Measurements from ENCODE around the gene MYO5A.

The MYO5A gene

GRCh38 chr15:52369455-52369854 is 159.2 kb downstream of the MYO5A start (continued):
- no peak for TF ChIP-seq PATZ1 (CRISPR knock-in tag; IDR thresholded peaks at IDR 0.05; ENCODE audit: borderline replicate concordance)
- TF ChIP-seq RARB (CRISPR knock-in tag; IDR thresholded peaks at IDR 0.05), result no peak
- no peak for TF ChIP-seq SNAI2 (CRISPR knock-in tag; IDR thresholded peaks at IDR 0.05)
- TF ChIP-seq GLIS3 (CRISPR knock-in tag; IDR thresholded peaks at IDR 0.05), result no peak
- TF ChIP-seq ZNF8 (CRISPR knock-in tag; IDR thresholded peaks at IDR 0.05), result no peak
- TF ChIP-seq ISL1 (CRISPR knock-in tag; IDR thresholded peaks at IDR 0.05), result no peak
- no peak for TF ChIP-seq BACH2 (CRISPR knock-in tag; IDR thresholded peaks at IDR 0.05; ENCODE audit: borderline replicate concordance)

- TF ChIP-seq PATZ1 (CRISPR knock-in tag; IDR thresholded peaks at IDR 0.05; ENCODE audit: borderline replicate concordance) (no peak), RARB (CRISPR knock-in tag; IDR thresholded peaks at IDR 0.05) (no peak), ISL1 (CRISPR knock-in tag; IDR thresholded peaks at IDR 0.05) (no peak), TCF4 (CRISPR knock-in tag; IDR thresholded peaks at IDR 0.05; ENCODE audit: borderline replicate concordance) (no peak), ZNF565 (CRISPR knock-in tag; conservative IDR thresholded peaks at IDR 0.05; ENCODE audit: low read depth) (no peak), SNAI2 (CRISPR knock-in tag; IDR thresholded peaks at IDR 0.05) (no peak), GLIS3 (CRISPR knock-in tag; IDR thresholded peaks at IDR 0.05) (no peak), ZFP30 (CRISPR knock-in tag; IDR thresholded peaks at IDR 0.05) (no peak), POU6F1 (CRISPR knock-in tag; IDR thresholded peaks at IDR 0.05; ENCODE audit: borderline replicate concordance, low read depth) (no peak)
- no peak for ATAC-seq
These were observed 159.7 kb downstream of the MYO5A start for GRCh38 chr15:52369030-52369429.

- no peak for ATAC-seq
- TF ChIP-seq ZNF8 (CRISPR knock-in tag; IDR thresholded peaks at IDR 0.05), result no peak
These were observed 160.3 kb downstream of the MYO5A start for GRCh38 chr15:52368402-52368801.

GRCh38 chr15:52362497-52362896 is 166.2 kb downstream of the MYO5A start:
- TF ChIP-seq ZFP3 (CRISPR knock-in tag; IDR thresholded peaks at IDR 0.05) (no peak), ZNF8 (CRISPR knock-in tag; IDR thresholded peaks at IDR 0.05) (no peak), TOX (CRISPR knock-in tag; IDR thresholded peaks at IDR 0.05; ENCODE audit: borderline replicate concordance) (no peak), RARB (CRISPR knock-in tag; IDR thresholded peaks at IDR 0.05) (no peak), ZNF565 (CRISPR knock-in tag; conservative IDR thresholded peaks at IDR 0.05; ENCODE audit: low read depth) (no peak), TSHZ2 (CRISPR knock-in tag; IDR thresholded peaks at IDR 0.05) (no peak), CSRNP3 (CRISPR knock-in tag; IDR thresholded peaks at IDR 0.05) (no peak), OSR1 (CRISPR knock-in tag; IDR thresholded peaks at IDR 0.05) (no peak), BACH2 (CRISPR knock-in tag; IDR thresholded peaks at IDR 0.05; ENCODE audit: borderline replicate concordance) (no peak), ZC3H10 (CRISPR knock-in tag; IDR thresholded peaks at IDR 0.05) (no peak), GLIS3 (CRISPR knock-in tag; IDR thresholded peaks at IDR 0.05) (no peak), ZFP30 (CRISPR knock-in tag; IDR thresholded peaks at IDR 0.05) (no peak), PATZ1 (CRISPR knock-in tag; IDR thresholded peaks at IDR 0.05; ENCODE audit: borderline replicate concordance) (no peak), ESRRG (CRISPR knock-in tag; IDR thresholded peaks at IDR 0.05) (no peak), POU6F1 (CRISPR knock-in tag; IDR thresholded peaks at IDR 0.05; ENCODE audit: borderline replicate concordance, low read depth) (no peak), CSDC2 (CRISPR knock-in tag; IDR thresholded peaks at IDR 0.05) (no peak), ARNTL (CRISPR knock-in tag; IDR thresholded peaks at IDR 0.05; ENCODE audit: borderline replicate concordance, low read depth) (no peak), SNAI2 (CRISPR knock-in tag; IDR thresholded peaks at IDR 0.05) (no peak)
- ATAC-seq, result no peak
